Astrocyte (in vitro differentiated cells and primary cell): ENCODE results near the gene POC1B. TPM values are rescaled to one million over a fixed set of nuclear protein-coding genes. Genes with fewer than 3 reads are reported as not detected.

Experiments used
- DNase-seq: peaks from one replicate; pipeline ENCODE4 v3.0.0-alpha.2; 2010; ENCODE audit warnings: low read depth
- FAIRE-seq: peaks from 2 replicates; lab custom pipeline; 2011; peaks lifted over from hg19 to GRCh38; lab: Jason Lieb, UNC
- H2AFZ ChIP-seq: 2 replicates; pipeline ENCODE4 v1.6.0; 2012; ENCODE audit warnings: low read depth, low read length, inconsistent platforms
- H3K27ac ChIP-seq: 2 replicates; pipeline ENCODE4 v1.5.1; 2011; ENCODE audit warnings: low read depth, low read length, inconsistent platforms
- H3K27me3 ChIP-seq: 2 replicates; pipeline ENCODE4 v1.6.0; 2011; ENCODE audit warnings: low read length, inconsistent platforms; ENCODE audit not compliant: insufficient read depth
- H3K36me3 ChIP-seq: 2 replicates; pipeline ENCODE4 v1.5.1; 2011; ENCODE audit warnings: low read length, inconsistent platforms; ENCODE audit not compliant: insufficient read depth
- H3K4me1 ChIP-seq: 2 replicates; pipeline ENCODE4 v1.5.1; 2011; ENCODE audit warnings: low read length, inconsistent platforms; ENCODE audit not compliant: insufficient read depth
- H3K4me2 ChIP-seq: 2 replicates; pipeline ENCODE4 v1.6.0; 2012; ENCODE audit warnings: low read length, inconsistent platforms
- H3K4me3 ChIP-seq: 2 replicates; pipeline ENCODE4 v1.5.1; 2011; ENCODE audit warnings: low read depth, mild to moderate bottlenecking, low read length, inconsistent platforms; ENCODE audit not compliant: insufficient read depth
- H3K79me2 ChIP-seq: 2 replicates; pipeline ENCODE4 v1.6.0; 2012; ENCODE audit warnings: mild to moderate bottlenecking, low read length, inconsistent platforms; ENCODE audit not compliant: insufficient read depth
- H3K9ac ChIP-seq: 2 replicates; pipeline ENCODE4 v1.6.0; 2012; ENCODE audit warnings: mild to moderate bottlenecking, low read length, inconsistent platforms
- H3K9me3 ChIP-seq: 2 replicates; pipeline ENCODE4 v1.5.1; 2012; ENCODE audit warnings: low read depth, mild to moderate bottlenecking, low read length, inconsistent platforms; ENCODE audit not compliant: insufficient read depth
- H4K20me1 ChIP-seq: 2 replicates; pipeline ENCODE4 v1.6.0; 2012; ENCODE audit warnings: low read length, inconsistent platforms; ENCODE audit not compliant: insufficient read depth
- H3K27ac Mint-ChIP-seq: one replicate; pipeline ENCODE4 v1.8.0; 2021; ENCODE audit warnings: mild to moderate bottlenecking, mixed read lengths; ENCODE audit not compliant: unreplicated experiment
- H3K27me3 Mint-ChIP-seq: one replicate; pipeline ENCODE4 v1.8.0; 2021; ENCODE audit warnings: low read depth, mixed read lengths; ENCODE audit not compliant: unreplicated experiment
- H3K36me3 Mint-ChIP-seq: one replicate; pipeline ENCODE4 v1.8.0; 2021; ENCODE audit warnings: low read depth, mixed read lengths; ENCODE audit not compliant: unreplicated experiment
- H3K4me1 Mint-ChIP-seq: one replicate; pipeline ENCODE4 v1.8.0; 2021; ENCODE audit warnings: low read depth, mixed read lengths; ENCODE audit not compliant: unreplicated experiment
- H3K4me3 Mint-ChIP-seq: one replicate; pipeline ENCODE4 v1.8.0; 2021; ENCODE audit warnings: mild to moderate bottlenecking, moderate library complexity, mixed read lengths; ENCODE audit not compliant: unreplicated experiment
- H3K9me3 Mint-ChIP-seq: one replicate; pipeline ENCODE4 v1.8.0; 2021; ENCODE audit warnings: mild to moderate bottlenecking, mixed read lengths; ENCODE audit not compliant: unreplicated experiment
- CTCF ChIP-seq: IDR thresholded peaks from 2 replicates; pipeline ENCODE4 v1.5.1; 2011; ENCODE audit warnings: low read depth, mild to moderate bottlenecking, inconsistent platforms, low read length, moderate library complexity; ENCODE audit not compliant: insufficient read depth
- EZH2 ChIP-seq: IDR thresholded peaks from 2 replicates; pipeline ENCODE4 v1.6.1; 2012; ENCODE audit warnings: mild to moderate bottlenecking, low read length, inconsistent platforms; ENCODE audit not compliant: insufficient read depth
- total RNA-seq: library from RNA; stranded (reverse); gene quantifications from 2 replicates; pipeline ENCODE4 v1.2.1, GENCODE V29; 2021

Gene POC1B
- total RNA-seq, 1 donor from 2014 or later, result 10.6 TPM

- Mint-ChIP-seq H3K9me3 (no peaks in the 10 kb centered on the region), H3K4me3 (no peak overlapping the region), H3K27me3 (no peaks in the 10 kb centered on the region), H3K4me1 (peaks cover 13% of the 10 kb centered on the region), H3K36me3 (no peaks in the 10 kb centered on the region), H3K27ac (no peak overlapping the region)
- DNase-seq (no peak), FAIRE-seq (no peak)
- no peak for TF ChIP-seq EZH2
- TF ChIP-seq CTCF, result no peak
- no peak overlapping the region for H3K9ac ChIP-seq
- H4K20me1 ChIP-seq, result no peaks in the 10 kb centered on the region
- no peaks in the 10 kb centered on the region for H3K27me3 ChIP-seq
- no peak overlapping the region for H3K27ac ChIP-seq
- no peaks in the 10 kb centered on the region for H3K79me2 ChIP-seq
- H3K36me3 ChIP-seq, result no peaks in the 10 kb centered on the region
- H3K4me1 ChIP-seq, result peaks cover 7% of the 10 kb centered on the region
- H3K4me2 ChIP-seq, result no peak overlapping the region
- H3K9me3 ChIP-seq, result no peaks in the 10 kb centered on the region
- no peak overlapping the region for H2AFZ ChIP-seq
- H3K4me3 ChIP-seq, result no peak overlapping the region
Observed at GRCh38 chr12:89476904-89477595, 48.8 kb downstream of the POC1B start.

GRCh38 chr12:89476232-89476631, 49.6 kb downstream of the POC1B start:
- H3K4me1 Mint-ChIP-seq, result peaks cover 15% of the 10 kb centered on the region
- no peak for FAIRE-seq
- H3K27ac Mint-ChIP-seq, result no peak overlapping the region

More at GRCh38 chr12:89476232-89476631, 49.6 kb downstream of the POC1B start:
- Histone ChIP-seq H3K79me2 (no peaks in the 10 kb centered on the region), H3K9ac (no peak overlapping the region), H3K36me3 (no peaks in the 10 kb centered on the region), H3K4me2 (no peak overlapping the region), H3K4me3 (no peak overlapping the region), H3K9me3 (no peaks in the 10 kb centered on the region), H2AFZ (no peak overlapping the region), H4K20me1 (no peaks in the 10 kb centered on the region), H3K27ac (no peak overlapping the region), H3K27me3 (no peaks in the 10 kb centered on the region), H3K4me1 (peaks cover 7% of the 10 kb centered on the region)
- Mint-ChIP-seq H3K4me3 (no peak overlapping the region), H3K9me3 (no peaks in the 10 kb centered on the region), H3K27me3 (no peaks in the 10 kb centered on the region), H3K36me3 (no peaks in the 10 kb centered on the region)
- TF ChIP-seq CTCF (no peak), EZH2 (no peak)
- DNase-seq, result no peak
